Upper lobe of left lung (tissue), 6 donors: ENCODE results near the gene NAV2. TPM values are rescaled to one million over a fixed set of nuclear protein-coding genes. Genes with fewer than 3 reads are reported as not detected.

Experiments
- ATAC-seq, 2 donors: fragments of 200-7000 bp; cut with Tn5 transposase; one replicate each; pipeline ENCODE4 v1.9.1; 2022; ENCODE audit warnings: mild to moderate bottlenecking in 2 of 2, moderate library complexity in 2 of 2; ENCODE audit not compliant: low FRiP score in 2 of 2
- DNase-seq, 2 donors: peaks; one replicate each; pipeline ENCODE4 v3.0.0-alpha.2; 2019 to 2020
- H3K27ac ChIP-seq, 4 donors: fragments of 200-600 bp; sonication (generic); one replicate each; pipeline ENCODE4 v1.5.1; 2016 to 2019
- H3K27me3 ChIP-seq, 4 donors: fragments of 200-600 bp; sonication (generic); one replicate each; pipeline ENCODE4 v1.5.1; 2017 to 2019
- H3K36me3 ChIP-seq, 4 donors: fragments of 200-600 bp; sonication (generic); one replicate each; pipeline ENCODE4 v1.5.1; 2016 to 2019
- H3K4me1 ChIP-seq, 4 donors: fragments of 200-600 bp; sonication (generic); one replicate each; pipeline ENCODE4 v1.5.1; 2018 to 2019
- H3K4me3 ChIP-seq, 4 donors: fragments of 200-600 bp; sonication (generic); one replicate each; pipeline ENCODE4 v1.5.1; 2017 to 2019; ENCODE audit warnings: mild to moderate bottlenecking in 2 of 4, moderate library complexity in 1 of 4
- H3K9me3 ChIP-seq, 4 donors: fragments of 200-600 bp; sonication (generic); one replicate each; pipeline ENCODE4 v1.5.1; 2018 to 2019
- CTCF ChIP-seq, 6 experiments: fragments of 450-650 bp in 4 of 6; fragments of 200-600 bp in 2 of 6; sonication (generic) in 2 of 6; IDR thresholded peaks; one replicate each; pipeline ENCODE4 v1.5.1; 2016 to 2019; ENCODE audit warnings: antibody characterized with exemption in 6 of 6
- EP300 ChIP-seq, 4 donors: sonication (generic); formaldehyde crosslinking; IDR thresholded peaks; one replicate each; pipeline ENCODE4 v1.5.1; 2017; ENCODE audit warnings: antibody characterized with exemption in 4 of 4, control low read depth in 2 of 4
- POLR2A ChIP-seq, 4 donors: fragments of 450-650 bp; IDR thresholded peaks; one replicate each; pipeline ENCODE4 v1.5.1; 2016 to 2017; ENCODE audit warnings: antibody characterized with exemption in 4 of 4, mild to moderate bottlenecking in 2 of 4
- POLR2AphosphoS5 ChIP-seq, 2 donors: sonication (generic); formaldehyde crosslinking; IDR thresholded peaks; one replicate each; pipeline ENCODE4 v1.5.1; 2017; ENCODE audit warnings: antibody characterized with exemption in 2 of 2
- WGBS, 2 donors: methylation state at CpG; one replicate each; pipeline ENCODE4 v1.1.5; 2017 to 2018; 5-methylcytosine and 5-hydroxymethylcytosine counted together
- total RNA-seq, 6 donors: library from RNA; depleted of rRNA in 4 of 6; stranded (reverse); fragments of >200 nt in 4 of 6; gene quantifications; one replicate each; pipeline versions ENCODE4 v1.1.0 to v1.2.1, GENCODE V29; 2016 to 2021
- donor health status: DM: no; HTN: no; CAD: no; lungs with moderate emphysema.
- donor health status: DM: no; HTN: yes; CAD: no; lungs with severe emphysema.

The NAV2 gene
- total RNA-seq, 6 donors from 2014 or later = 40.5 to 61.4 (median 52.3) TPM

GRCh38 chr11:20066013-20066782 is 353.6 kb downstream of the NAV2 start:
- no peak overlapping the region for H3K4me3 ChIP-seq
- no peaks in the 10 kb centered on the region for H3K27me3 ChIP-seq
- TF ChIP-seq EP300 (IDR thresholded peaks at IDR 0.05) = no peak
- TF ChIP-seq CTCF (IDR thresholded peaks at IDR 0.05) = no peak
- no peak for TF ChIP-seq POLR2A (IDR thresholded peaks at IDR 0.05)
- no peak for TF ChIP-seq POLR2AphosphoS5 (IDR thresholded peaks at IDR 0.05)
- DNase-seq (no peak), ATAC-seq (no peak)
- no peaks in the 10 kb centered on the region for H3K9me3 ChIP-seq
- H3K27ac ChIP-seq = no peak overlapping the region
- H3K36me3 ChIP-seq = peaks cover 0 to 20% (median 1%) of the 10 kb centered on the region in 4 donors
- peaks cover 0 to 3% (median 0%) of the 10 kb centered on the region in 4 donors for H3K4me1 ChIP-seq
- 90 to 93% methylated on average over 5 of the region's 5 CpGs for WGBS, 2 donors

GRCh38 chr11:20066783-20067156 is 354.1 kb downstream of the NAV2 start:
- Histone ChIP-seq H3K4me1 (peaks cover 0 to 3% (median 0%) of the 10 kb centered on the region in 4 donors), H3K27ac (no peak overlapping the region), H3K9me3 (no peaks in the 10 kb centered on the region), H3K4me3 (no peak overlapping the region), H3K36me3 (peaks cover 0 to 20% (median 1%) of the 10 kb centered on the region in 4 donors), H3K27me3 (no peaks in the 10 kb centered on the region)
- no peak for TF ChIP-seq EP300 (IDR thresholded peaks at IDR 0.05)
- TF ChIP-seq POLR2A (IDR thresholded peaks at IDR 0.05) = no peak
- TF ChIP-seq POLR2AphosphoS5 (IDR thresholded peaks at IDR 0.05) = no peak
- TF ChIP-seq CTCF (IDR thresholded peaks at IDR 0.05) = no peak
- DNase-seq = no peak
- WGBS, 2 donors = 84 to 89% methylated on average over 3 of the region's 3 CpGs
- no peak for ATAC-seq

- WGBS, 2 donors = 80 to 82% methylated on average over 2 of the region's 2 CpGs
- DNase-seq (no peak), ATAC-seq (no peak)
- Histone ChIP-seq H3K27me3 (no peaks in the 10 kb centered on the region), H3K27ac (no peak overlapping the region), H3K36me3 (peaks cover 0 to 14% (median 1%) of the 10 kb centered on the region in 4 donors), H3K4me3 (no peak overlapping the region), H3K9me3 (no peaks in the 10 kb centered on the region), H3K4me1 (peaks cover 0 to 3% (median 0%) of the 10 kb centered on the region in 4 donors)
- TF ChIP-seq EP300 (IDR thresholded peaks at IDR 0.05) (no peak), POLR2AphosphoS5 (IDR thresholded peaks at IDR 0.05) (no peak)
These were observed 355.0 kb downstream of the NAV2 start for GRCh38 chr11:20067665-20068064.

- peaks cover 0 to 11% (median 1%) of the 10 kb centered on the region in 4 donors for H3K36me3 ChIP-seq
- no peak overlapping the region for H3K27ac ChIP-seq
- peaks cover 0 to 3% (median 0%) of the 10 kb centered on the region in 4 donors for H3K4me1 ChIP-seq
- TF ChIP-seq EP300 (IDR thresholded peaks at IDR 0.05) (no peak), CTCF (IDR thresholded peaks at IDR 0.05) (no peak), POLR2A (IDR thresholded peaks at IDR 0.05) (no peak), POLR2AphosphoS5 (IDR thresholded peaks at IDR 0.05) (no peak)
- no peaks in the 10 kb centered on the region for H3K27me3 ChIP-seq
- ATAC-seq (no peak), DNase-seq (no peak)
- 68 to 75% methylated on average over 2 of the region's 2 CpGs for WGBS, 2 donors
- H3K9me3 ChIP-seq = no peaks in the 10 kb centered on the region
- H3K4me3 ChIP-seq = no peak overlapping the region
These were observed 356.1 kb downstream of the NAV2 start for GRCh38 chr11:20068691-20069090.

- ATAC-seq = peak in 1 of 2 donors; percentile 63
- Histone ChIP-seq H3K27ac (peak overlapping the region in 1 of 4 donors; percentile 22), H3K4me3 (no peak overlapping the region), H3K27me3 (no peaks in the 10 kb centered on the region), H3K4me1 (peaks cover 0 to 3% (median 0%) of the 10 kb centered on the region in 4 donors), H3K36me3 (peaks cover 0 to 9% (median 0%) of the 10 kb centered on the region in 4 donors), H3K9me3 (no peaks in the 10 kb centered on the region)
- TF ChIP-seq POLR2AphosphoS5 (IDR thresholded peaks at IDR 0.05) (no peak), EP300 (IDR thresholded peaks at IDR 0.05) (no peak), POLR2A (IDR thresholded peaks at IDR 0.05) (no peak), CTCF (IDR thresholded peaks at IDR 0.05) (no peak)
- no peak for DNase-seq
- WGBS, 2 donors = 50 to 66% methylated on average over 3 of the region's 3 CpGs
These were observed 357.8 kb downstream of the NAV2 start for GRCh38 chr11:20070459-20070858.
